Left ventricle myocardium inferior (tissue), 1 donor: Measurements from ENCODE around the gene ST7. TPM values are rescaled to one million over a fixed set of nuclear protein-coding genes. Genes with fewer than 3 reads are reported as not detected.

Source experiments
- DNase-seq: peaks from one replicate; pipeline ENCODE4 v3.0.0-alpha.2; 2020
- H3K27ac ChIP-seq: fragments of 200-600 bp; replicated peaks from 2 replicates; pipeline ENCODE4 v1.8.0; 2021
- H3K27me3 ChIP-seq: fragments of 200-600 bp; 2 replicates; pipeline ENCODE4 v1.8.0; 2021; ENCODE audit warnings: low read depth
- H3K36me3 ChIP-seq: fragments of 200-600 bp; 2 replicates; pipeline ENCODE4 v1.8.0; 2021
- H3K4me1 ChIP-seq: fragments of 200-600 bp; 2 replicates; pipeline ENCODE4 v1.8.0; 2021
- H3K4me3 ChIP-seq: fragments of 200-600 bp; 2 replicates; pipeline ENCODE4 v1.8.0; 2021; ENCODE audit warnings: mild to moderate bottlenecking, moderate library complexity
- H3K9me3 ChIP-seq: fragments of 200-600 bp; replicated peaks from 2 replicates; pipeline ENCODE4 v1.8.0; 2021
- CTCF ChIP-seq: fragments of 200-600 bp; IDR thresholded peaks from 2 replicates; pipeline ENCODE4 v1.8.0; 2021; ENCODE audit warnings: antibody characterized with exemption, mild to moderate bottlenecking, borderline replicate concordance
- intact Hi-C: fragments of 100-400 bp; cut with micrococcal nuclease; formaldehyde crosslinking; loops from one replicate; pipeline ENCODE4 v1.11.0; 2022
- total RNA-seq: library from RNA; stranded (reverse); fragmentation: NEBNext Ultra II Directional; extraction: Animal tissue kit (Norgen Biotek cat#: 25700); gene quantifications from one replicate; pipeline ENCODE4 v1.2.1, GENCODE V29; 2021
- donor health status: DM: no; HTN: yes; CAD: no; lungs with severe emphysema.

ST7 gene
- total RNA-seq, 1 donor from 2014 or later = 28.5 TPM

DNA sequence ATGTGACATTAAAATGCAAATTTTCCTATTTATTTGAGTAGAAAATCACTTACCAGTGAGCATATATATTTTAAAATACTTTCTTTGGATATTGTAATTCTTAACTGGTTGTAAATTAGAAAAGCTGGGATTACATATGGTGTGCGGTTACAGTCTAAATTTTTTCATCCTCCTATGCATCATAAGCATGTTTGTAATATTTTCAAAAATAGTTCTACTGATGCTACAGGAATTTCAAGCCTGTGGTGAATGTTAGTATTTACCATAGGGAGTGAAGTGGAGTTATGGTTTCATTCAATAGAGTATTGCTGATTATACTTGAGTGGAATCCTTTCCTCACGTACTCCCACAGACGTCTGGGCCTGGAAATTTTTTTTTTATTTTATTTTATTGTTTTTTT lies 34.6 kb upstream of the ST7 start:
- Histone ChIP-seq H3K4me1 (no peaks in the 10 kb centered on the region), H3K4me3 (no peak overlapping the region), H3K27ac (no peak overlapping the region), H3K27me3 (no peaks in the 10 kb centered on the region), H3K9me3 (no peaks in the 10 kb centered on the region), H3K36me3 (peaks cover 73% of the 10 kb centered on the region)
- DNase-seq = no peak
- intact Hi-C loops = no loop called here
- no peak for TF ChIP-seq CTCF

GRCh38 chr7:116920359-116920758 lies 32.9 kb upstream of the ST7 start:
- H3K27me3 ChIP-seq = no peaks in the 10 kb centered on the region
- H3K36me3 ChIP-seq = peaks cover 58% of the 10 kb centered on the region
- H3K27ac ChIP-seq = no peak overlapping the region
- no peak for DNase-seq
- H3K4me3 ChIP-seq = no peak overlapping the region
- no peaks in the 10 kb centered on the region for H3K9me3 ChIP-seq
- intact Hi-C loops = no loop called here
- no peaks in the 10 kb centered on the region for H3K4me1 ChIP-seq
- no peak for TF ChIP-seq CTCF

DNA sequence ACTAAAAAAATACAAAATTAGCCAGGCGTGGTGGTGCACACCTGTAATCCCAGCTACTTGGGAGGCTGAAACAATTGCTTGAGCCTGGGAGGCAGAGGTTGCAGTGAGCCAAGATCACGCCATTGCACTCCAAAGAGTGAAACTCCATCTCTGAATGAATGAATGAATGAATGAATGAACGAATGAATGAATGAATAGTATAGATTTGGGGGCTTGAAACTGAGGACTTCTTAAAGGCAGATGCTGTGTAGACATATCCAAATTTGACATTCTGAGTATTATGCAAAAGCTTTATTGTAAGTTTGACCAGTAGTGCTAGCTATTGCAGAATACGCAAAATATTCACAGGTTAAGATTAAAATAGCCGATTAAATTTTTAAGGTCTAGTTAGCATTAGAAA lies 30.8 kb upstream of the ST7 start:
- no peak for TF ChIP-seq CTCF
- intact Hi-C loops = no loop called here
- no peak overlapping the region for H3K4me3 ChIP-seq
- no peak for DNase-seq
- H3K27me3 ChIP-seq = no peaks in the 10 kb centered on the region
- H3K27ac ChIP-seq = no peak overlapping the region
- peaks cover 37% of the 10 kb centered on the region for H3K36me3 ChIP-seq
- H3K9me3 ChIP-seq = no peaks in the 10 kb centered on the region
- H3K4me1 ChIP-seq = no peaks in the 10 kb centered on the region

DNA sequence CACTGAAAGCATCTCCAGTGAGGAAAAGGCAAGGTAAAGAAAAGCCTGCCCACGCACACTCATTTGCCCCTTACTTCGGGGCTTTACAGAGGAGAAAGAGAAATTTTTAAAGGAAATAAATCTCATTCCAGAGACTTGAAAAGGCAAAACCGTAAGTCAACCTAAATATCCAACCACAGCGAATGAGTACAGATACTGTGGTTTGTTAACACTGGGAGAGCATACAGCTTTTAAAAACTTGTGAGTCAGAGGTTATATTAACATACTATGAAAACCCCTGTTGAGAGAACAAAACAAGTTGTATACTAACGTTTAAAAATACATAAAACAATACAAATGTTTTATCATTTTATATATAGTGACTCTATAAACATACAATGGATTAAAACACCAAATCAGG lies 28.6 kb upstream of the ST7 start:
- no peaks in the 10 kb centered on the region for H3K4me1 ChIP-seq
- TF ChIP-seq CTCF = no peak
- no peaks in the 10 kb centered on the region for H3K9me3 ChIP-seq
- H3K27me3 ChIP-seq = no peaks in the 10 kb centered on the region
- no peak for DNase-seq
- H3K36me3 ChIP-seq = peaks cover 18% of the 10 kb centered on the region
- no peak overlapping the region for H3K4me3 ChIP-seq
- intact Hi-C loops = no loop called here
- H3K27ac ChIP-seq = no peak overlapping the region

DNA sequence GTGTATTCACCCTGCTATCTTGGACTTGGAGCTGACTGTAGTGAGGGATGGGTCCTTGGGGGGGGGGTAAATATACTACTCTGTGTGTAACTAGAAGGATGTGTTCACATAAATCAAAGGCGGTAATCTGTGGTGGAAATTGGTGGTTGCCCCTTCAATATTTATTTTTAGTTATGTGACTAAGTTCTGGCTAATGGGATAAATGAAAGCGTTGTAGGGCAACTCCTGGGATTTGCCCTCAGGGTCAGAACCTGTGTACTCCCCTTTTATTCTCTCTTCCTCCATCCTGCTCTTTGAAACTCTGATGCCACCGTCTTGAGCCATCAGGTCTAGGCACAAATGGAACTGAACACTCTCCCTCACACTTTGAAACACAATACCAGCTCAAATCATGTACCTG lies 24.3 kb upstream of the ST7 start:
- TF ChIP-seq CTCF = no peak
- no peaks in the 10 kb centered on the region for H3K4me1 ChIP-seq
- intact Hi-C loops = no loop called here
- no peaks in the 10 kb centered on the region for H3K36me3 ChIP-seq
- H3K27me3 ChIP-seq = no peaks in the 10 kb centered on the region
- no peaks in the 10 kb centered on the region for H3K9me3 ChIP-seq
- H3K27ac ChIP-seq = no peak overlapping the region
- DNase-seq = no peak
- no peak overlapping the region for H3K4me3 ChIP-seq
